ENCODE data around the gene GAB4. TPM values are rescaled to one million over a fixed set of nuclear protein-coding genes. Genes with fewer than 3 reads are reported as not detected.
"Not testable (repeated sequence)": the region's sequence is repeated elsewhere in the genome, so short reads cannot be mapped to it uniquely, and the experiment has no call there.

The GAB4 gene
- total RNA-seq, 2 experiments from 2014 or later = not detected

DNA sequence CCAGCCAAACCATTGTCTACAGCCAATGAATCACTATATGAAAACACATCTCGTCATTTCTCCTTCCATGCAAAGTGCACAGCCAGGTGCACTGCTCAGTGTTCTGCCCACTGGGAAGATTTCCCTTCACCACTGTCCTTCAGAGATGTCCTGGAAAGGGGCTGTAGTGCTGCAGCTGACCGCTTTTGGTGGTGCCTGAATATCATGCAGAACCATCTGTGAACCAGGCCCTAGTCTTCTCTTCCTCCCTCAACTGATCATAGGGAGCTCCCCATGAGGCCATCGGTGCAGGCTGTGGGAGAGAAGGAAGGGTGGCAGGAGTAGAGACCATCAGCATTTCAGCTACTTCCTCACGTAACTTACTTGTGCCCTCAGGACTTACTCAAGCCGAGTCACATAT, 70.2 kb downstream of the GAB4 start:
- H3K27ac Mint-ChIP-seq = no peak overlapping the region
- ChIA-PET CTCF (no interaction called here), POLR2A (no interaction called here)
- H3K4me3 Mint-ChIP-seq = no peak overlapping the region
- ATAC-seq = no peak
- no peaks in the 10 kb centered on the region for H3K4me1 Mint-ChIP-seq (ENCODE audit: low read depth)
- H3K36me3 Mint-ChIP-seq (ENCODE audit: low read depth) = no peaks in the 10 kb centered on the region
- TF ChIP-seq CTCF (IDR thresholded peaks at IDR 0.05) = no peak
- H3K9me3 Mint-ChIP-seq = no peaks in the 10 kb centered on the region
- intact Hi-C loops (cut with micrococcal nuclease) = no loop called here
- peaks cover 5% of the 10 kb centered on the region for H3K27me3 Mint-ChIP-seq
- DNase-seq = no peak

DNA sequence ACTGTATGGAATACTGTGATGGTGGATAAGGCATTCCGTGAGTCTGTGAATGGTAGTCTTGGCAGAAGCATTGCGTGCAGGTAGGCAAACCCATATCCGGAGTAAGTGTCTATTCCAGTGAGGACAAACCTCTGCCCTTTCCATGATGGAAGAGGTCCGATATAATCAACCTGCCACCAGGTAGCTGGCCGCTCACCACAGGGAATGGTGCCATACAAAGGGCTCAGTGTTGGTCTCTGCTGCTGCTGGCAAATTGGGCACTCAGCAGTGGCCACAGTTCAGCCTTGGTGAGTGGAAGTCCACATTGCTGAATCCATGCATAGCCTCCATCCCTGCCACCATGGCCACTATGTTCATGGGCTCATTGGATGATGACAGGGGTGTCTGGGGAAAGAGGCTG, 70.8 kb downstream of the GAB4 start:
- intact Hi-C loops (cut with micrococcal nuclease); CTCF ChIA-PET; ATAC-seq; H3K27me3 Mint-ChIP-seq; H3K9me3 Mint-ChIP-seq; H3K27ac Mint-ChIP-seq; POLR2A ChIA-PET; DNase-seq; H3K4me3 Mint-ChIP-seq; H3K4me1 Mint-ChIP-seq (ENCODE audit: low read depth); H3K36me3 Mint-ChIP-seq (ENCODE audit: low read depth): not testable (repeated sequence)

DNA sequence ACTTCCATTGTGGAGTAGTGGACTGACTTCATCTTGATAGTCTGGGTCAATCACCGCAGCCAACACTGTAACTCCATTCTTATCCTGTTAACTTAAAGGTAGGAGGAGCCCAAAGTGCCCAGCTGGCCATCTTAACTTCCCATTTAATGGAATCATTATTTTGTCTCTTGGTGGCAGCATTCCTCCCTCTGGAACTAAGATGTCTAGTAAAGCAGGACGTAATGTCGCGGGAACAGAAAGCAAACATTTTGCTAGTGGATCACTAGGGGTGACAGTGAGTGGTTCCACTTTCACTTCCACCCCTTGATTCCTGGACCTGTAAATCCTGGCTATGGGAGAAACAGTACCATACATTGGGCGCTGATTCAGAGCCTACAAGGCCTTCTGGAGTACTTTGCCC, 71.4 kb downstream of the GAB4 start:
- ATAC-seq (no peak), DNase-seq (no peak)
- H3K27me3 Mint-ChIP-seq = peaks cover 2% of the 10 kb centered on the region
- no peak for TF ChIP-seq CTCF (IDR thresholded peaks at IDR 0.05)
- H3K27ac Mint-ChIP-seq = no peak overlapping the region
- no peaks in the 10 kb centered on the region for H3K4me1 Mint-ChIP-seq (ENCODE audit: low read depth)
- intact Hi-C loops (cut with micrococcal nuclease) = no loop called here
- ChIA-PET CTCF (no interaction called here), POLR2A (no interaction called here)
- H3K9me3 Mint-ChIP-seq = no peaks in the 10 kb centered on the region
- no peaks in the 10 kb centered on the region for H3K36me3 Mint-ChIP-seq (ENCODE audit: low read depth)
- H3K4me3 Mint-ChIP-seq = no peak overlapping the region

DNA sequence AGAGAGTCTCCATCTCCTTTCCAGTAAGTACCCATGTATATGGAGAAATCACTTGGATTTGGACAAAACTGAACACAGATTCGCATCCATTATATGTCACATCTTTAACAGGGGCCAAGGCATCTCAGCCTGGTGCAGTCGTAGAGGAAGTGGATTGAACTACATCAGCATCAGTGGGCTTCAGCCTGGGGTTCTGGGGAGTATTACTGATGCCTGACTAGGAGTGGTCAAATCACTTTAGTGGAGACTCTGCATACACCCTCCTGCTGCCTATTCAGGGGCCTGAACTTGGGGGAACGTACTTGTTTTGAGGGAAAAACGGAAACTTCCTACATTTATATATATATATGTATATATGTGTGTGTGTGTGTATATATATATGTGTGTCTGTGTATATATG, 72.8 kb downstream of the GAB4 start:
- Mint-ChIP-seq H3K36me3 (ENCODE audit: low read depth) (no peaks in the 10 kb centered on the region), H3K27me3 (peaks cover 7% of the 10 kb centered on the region), H3K9me3 (no peaks in the 10 kb centered on the region), H3K27ac (no peak overlapping the region), H3K4me3 (no peak overlapping the region), H3K4me1 (ENCODE audit: low read depth) (no peaks in the 10 kb centered on the region)
- intact Hi-C loops (cut with micrococcal nuclease) = no loop called here
- CTCF ChIA-PET = no interaction called here
- no peak for TF ChIP-seq CTCF (IDR thresholded peaks at IDR 0.05)
- POLR2A ChIA-PET = no interaction called here
- DNase-seq = no peak
- no peak for ATAC-seq

DNA sequence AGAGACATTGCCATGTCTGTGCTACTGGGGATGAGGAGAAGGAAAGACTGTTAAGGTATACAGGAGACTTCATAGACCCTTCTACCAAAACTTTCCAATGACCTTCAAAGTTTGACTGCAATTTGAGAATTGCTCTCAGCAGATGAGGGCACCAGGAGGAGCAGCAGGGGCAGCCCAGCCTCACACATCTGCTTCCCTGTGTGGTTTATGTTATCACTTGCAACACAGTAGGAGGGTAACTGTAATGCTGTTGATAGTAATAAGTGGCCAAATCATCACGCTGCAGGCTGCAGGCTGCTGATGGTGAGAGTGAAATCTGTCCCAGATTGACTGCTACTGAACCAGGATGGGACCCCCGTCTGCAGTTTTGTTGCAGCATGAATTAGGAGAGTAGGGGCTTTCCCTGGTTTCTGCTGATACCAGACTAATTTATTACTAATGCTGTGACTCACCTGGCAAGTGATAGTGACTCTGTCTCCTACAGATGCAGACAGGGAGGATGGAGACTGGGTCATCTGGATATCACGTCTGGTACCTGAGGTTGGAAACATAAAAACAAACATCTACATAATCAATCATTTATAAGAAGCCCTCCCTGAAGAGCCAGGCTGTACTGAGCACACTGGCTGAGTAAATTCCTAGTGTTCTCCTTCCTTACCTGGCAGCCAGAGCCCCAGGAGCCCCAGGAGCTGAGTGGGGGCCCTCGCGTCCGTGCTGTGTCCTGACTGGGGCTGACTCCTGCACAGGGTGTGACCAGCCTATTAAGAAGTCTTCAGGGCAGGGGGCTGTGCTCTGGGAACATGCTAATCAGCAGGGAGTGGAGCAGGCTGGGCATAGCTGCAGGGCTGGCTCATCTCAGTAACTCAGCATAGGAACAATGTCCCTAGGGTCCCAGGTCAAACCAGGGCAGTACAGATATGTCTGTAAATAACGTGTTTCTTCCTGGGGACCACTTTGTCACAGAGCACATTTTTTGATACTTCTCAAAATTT, 74.4 kb downstream of the GAB4 start:
- H3K27me3 Mint-ChIP-seq = peaks cover 9% of the 10 kb centered on the region
- no peak for DNase-seq
- ChIA-PET POLR2A (interaction anchor here (1.3 kb wide), 1 partner anchor 31 kb away, joined by 3 read pairs; no protein-coding TSS in a partner anchor), CTCF (interaction anchor here (1.8 kb wide), 1 partner anchor 125 kb away, joined by 7 read pairs; no protein-coding TSS in a partner anchor)
- H3K9me3 Mint-ChIP-seq = no peaks in the 10 kb centered on the region
- no peak for TF ChIP-seq CTCF (IDR thresholded peaks at IDR 0.05)
- no peak overlapping the region for H3K4me3 Mint-ChIP-seq
- no peak overlapping the region for H3K27ac Mint-ChIP-seq
- H3K4me1 Mint-ChIP-seq (ENCODE audit: low read depth) = no peaks in the 10 kb centered on the region
- H3K36me3 Mint-ChIP-seq (ENCODE audit: low read depth) = no peaks in the 10 kb centered on the region
- intact Hi-C loops (cut with micrococcal nuclease) = no loop called here
- no peak for ATAC-seq
